Endothelial cell of umbilical vein (primary cell): ENCODE data around the gene ACTN1. TPM values are rescaled to one million over a fixed set of nuclear protein-coding genes. Genes with fewer than 3 reads are reported as not detected.

Experiments used
- BruUV-seq: library from RNA; stranded (reverse); fragments of 400-500 nt; replicated peaks from 2 replicates; lab custom pipeline; 2021; lab: Mats Ljungman, UMichigan
- CTCF ChIA-PET: fragments of 300-600, 350-600 bp; sonication (Branson Sonifier 250); formaldehyde crosslinking; loops from one replicate; lab custom pipeline; 2021; ENCODE audit warnings: antibody characterized with exemption, inconsistent platforms; lab: Charles Lee
- POLR2A ChIA-PET: fragments of 300-600, 350-600 bp; sonication (Branson Sonifier 250); formaldehyde crosslinking; loops from one replicate; lab custom pipeline; 2021; ENCODE audit warnings: antibody characterized with exemption, inconsistent platforms; lab: Charles Lee
- DNase-seq: peaks from one replicate; pipeline ENCODE4 v3.0.0-alpha.2; 2011; ENCODE audit warnings: low read depth, low spot score
- FAIRE-seq: peaks from 2 replicates; lab custom pipeline; 2011; peaks lifted over from hg19 to GRCh38; lab: Jason Lieb, UNC
- H2AFZ ChIP-seq: 2 replicates; pipeline ENCODE4 v1.6.0; 2012; ENCODE audit warnings: low read depth, low read length, control low read depth, inconsistent platforms
- H3K27ac ChIP-seq: 2 replicates; pipeline ENCODE4 v1.5.1; 2011; ENCODE audit warnings: low read depth, mild to moderate bottlenecking, control low read depth, low read length, moderate library complexity; ENCODE audit not compliant: insufficient read depth
- H3K27me3 ChIP-seq, 2 experiments: 2 replicates each; pipeline versions ENCODE4 v1.6.0 to v1.6.1; 2011; ENCODE audit warnings: low read length in 2 of 2, mixed read lengths in 1 of 2; ENCODE audit not compliant: control insufficient read depth in 2 of 2, insufficient read depth in 2 of 2
- H3K36me3 ChIP-seq, 2 experiments: 2 replicates in 1 of 2; 3 replicates in 1 of 2; pipeline ENCODE4 v1.5.1; 2011; ENCODE audit warnings: low read length in 2 of 2, mild to moderate bottlenecking in 1 of 2, moderate library complexity in 1 of 2; ENCODE audit not compliant: control insufficient read depth in 2 of 2, insufficient read depth in 2 of 2; ENCODE audit errors: extremely low read depth in 1 of 2
- H3K4me1 ChIP-seq: 3 replicates; pipeline ENCODE4 v1.5.1; 2011; ENCODE audit warnings: mild to moderate bottlenecking, low read length; ENCODE audit not compliant: control insufficient read depth, insufficient read depth; ENCODE audit errors: extremely low read depth
- H3K4me2 ChIP-seq: 2 replicates; pipeline ENCODE4 v1.6.1; 2011; ENCODE audit warnings: low read length, control low read depth, mixed read lengths; ENCODE audit not compliant: insufficient read depth
- H3K4me3 ChIP-seq, 3 experiments: fragments of 200-600 bp in 1 of 3; sonication (generic), shearing (Covaris generic) in 1 of 3; replicated peaks in 1 of 3; 2 replicates each; pipeline ENCODE4 v1.5.1; 2011 to 2016; ENCODE audit warnings: control low read depth in 3 of 3, low read length in 3 of 3, mild to moderate bottlenecking in 2 of 3, inconsistent platforms in 1 of 3, low read depth in 1 of 3, moderate library complexity in 1 of 3; ENCODE audit not compliant: insufficient read depth in 1 of 3
- H3K79me2 ChIP-seq: 2 replicates; pipeline ENCODE4 v1.6.0; 2012; ENCODE audit warnings: low read length, inconsistent platforms; ENCODE audit not compliant: control insufficient read depth, insufficient read depth
- H3K9ac ChIP-seq: replicated peaks from 2 replicates; pipeline ENCODE3; 2011; ENCODE audit warnings: low read length, control low read depth; ENCODE audit not compliant: insufficient read depth; ENCODE audit errors: extremely low read depth
- H3K9me1 ChIP-seq: replicated peaks from 3 replicates; pipeline ENCODE4 v1.6.0; 2011; ENCODE audit warnings: mild to moderate bottlenecking, low read length; ENCODE audit not compliant: control insufficient read depth, insufficient read depth; ENCODE audit errors: extremely low read depth
- H3K9me3 ChIP-seq: replicated peaks from 2 replicates; pipeline ENCODE4 v1.5.1; 2012; ENCODE audit warnings: low read length, inconsistent platforms; ENCODE audit not compliant: control insufficient read depth, insufficient read depth
- H4K20me1 ChIP-seq: replicated peaks from 2 replicates; pipeline ENCODE3; 2011; ENCODE audit warnings: mild to moderate bottlenecking, low read length; ENCODE audit not compliant: control insufficient read depth, insufficient read depth; ENCODE audit errors: extremely low read depth
- CTCF ChIP-seq, 2 donors: IDR thresholded peaks; 1 replicate in 1 of 2; 2 replicates in 1 of 2; pipeline ENCODE4 v1.5.1; 2011; ENCODE audit warnings: low read length in 2 of 2, mild to moderate bottlenecking in 2 of 2, moderate library complexity in 2 of 2, control low read depth in 1 of 2, inconsistent platforms in 1 of 2, low read depth in 1 of 2; ENCODE audit not compliant: insufficient read depth in 1 of 2; ENCODE audit errors: extremely low read depth in 1 of 2
- EZH2 ChIP-seq: IDR thresholded peaks from 2 replicates; pipeline ENCODE4 v1.6.1; 2012; ENCODE audit warnings: borderline replicate concordance, low read depth, mild to moderate bottlenecking, moderate library complexity, low read length, inconsistent platforms; ENCODE audit not compliant: severe bottlenecking
- FOS ChIP-seq: IDR thresholded peaks from 2 replicates; pipeline ENCODE4 v1.6.1; 2011; ENCODE audit warnings: mild to moderate bottlenecking, low read length, moderate library complexity, borderline replicate concordance; ENCODE audit not compliant: insufficient read depth
- GATA2 ChIP-seq: IDR thresholded peaks from 2 replicates; pipeline ENCODE4 v1.7.0; 2011; ENCODE audit warnings: low read depth, mild to moderate bottlenecking, moderate library complexity, mixed read lengths, low read length; ENCODE audit not compliant: insufficient read length, insufficient read depth
- JUN ChIP-seq: IDR thresholded peaks from 2 replicates; pipeline ENCODE4 v1.6.1; 2011; ENCODE audit warnings: borderline replicate concordance, low read depth; ENCODE audit not compliant: insufficient read length, insufficient read depth
- MAX ChIP-seq: IDR thresholded peaks from 2 replicates; pipeline ENCODE4 v1.6.1; 2011; ENCODE audit not compliant: insufficient read depth, insufficient read length
- MYC ChIP-seq: IDR thresholded peaks from one replicate; pipeline ENCODE4 v1.6.1; 2011; ENCODE audit warnings: mild to moderate bottlenecking, low read depth, low read length
- POLR2A ChIP-seq: IDR thresholded peaks from 2 replicates; pipeline ENCODE4 v1.6.1; 2012; ENCODE audit warnings: low read depth, mild to moderate bottlenecking, control low read depth, low read length
- POLR2AphosphoS5 ChIP-seq: IDR thresholded peaks from 2 replicates; pipeline ENCODE4 v1.6.1; 2012; ENCODE audit warnings: low read depth, mild to moderate bottlenecking, control low read depth, low read length, moderate library complexity; ENCODE audit not compliant: insufficient read depth
- dilution Hi-C: fragments of 300-500 bp; cut with MboI; formaldehyde crosslinking; loops from one replicate; pipeline ENCODE4 v1.15.0; 2019; ENCODE audit warnings: low sequenced_read_pairs; ENCODE audit not compliant: extremely low pct_ligation_motif_present
- intact Hi-C: fragments of 100-400 bp; cut with micrococcal nuclease; formaldehyde crosslinking; loops from one replicate; pipeline ENCODE4 v1.10.0; 2022
- polyA plus RNA-seq, 4 experiments: library from polyadenylated mRNA; depleted of rRNA in 3 of 4; stranded (reverse) in 3 of 4; unstranded in 1 of 4; fragments of >200 nt; gene quantifications; 2 replicates each; pipeline versions ENCODE4 v1.2.1 to v1.2.3, GENCODE V29; 2011 to 2012; ENCODE audit warnings: missing spikeins in 1 of 4
- total RNA-seq: library from RNA; stranded (reverse); gene quantifications from 2 replicates; pipeline ENCODE4 v1.2.3, GENCODE V29; 2021

Gene ACTN1
- total and polyA plus RNA-seq, 2 donors (not counting 3 experiments of a cell fraction or from before 2014, with no cell fraction given), result 442 to 463 TPM

- H3K36me3 ChIP-seq, result peaks cover 0 to 5% of the 10 kb centered on the region in 2 experiments
- peaks cover 2% of the 10 kb centered on the region for H4K20me1 ChIP-seq
- H3K9me3 ChIP-seq, result no peaks in the 10 kb centered on the region
- no peaks in the 10 kb centered on the region for H3K9me1 ChIP-seq
- ChIA-PET POLR2A (interaction anchor here (0.6 to 1.5 kb wide), 3 partner anchors 11 to 13 kb away, joined by 3 to 4 read pairs (median 4); no protein-coding TSS in a partner anchor), CTCF (interaction anchor here (0.9 to 1.7 kb wide), 7 partner anchors 9 to 156 kb away, joined by 3 to 6 read pairs (median 4); no protein-coding TSS in a partner anchor)
- H3K4me3 ChIP-seq, result no peak overlapping the region
- H3K79me2 ChIP-seq, result peaks cover 99% of the 10 kb centered on the region
- dilution Hi-C loops (no loop called here), intact Hi-C loops (loop anchor here (2.0 kb wide), 1 partner anchor 28 kb away; the partner anchor contains the start of gene ACTN1)
- H3K27me3 ChIP-seq, result no peaks in the 10 kb centered on the region
- peak overlapping the region; percentile 32 for H3K4me2 ChIP-seq
- no peak for TF ChIP-seq GATA2
- no peak for TF ChIP-seq CTCF (IDR thresholded peaks at IDR 0.05; ENCODE audit: extremely low read depth in 1 of 2, insufficient read depth in 1 of 2, low read depth in 1 of 2, low read length in 2 of 2)
- TF ChIP-seq EZH2, result no peak
- peak; percentile 46 for TF ChIP-seq JUN
- no peak for TF ChIP-seq POLR2A
- TF ChIP-seq POLR2AphosphoS5, result peak; percentile 8
- TF ChIP-seq MAX, result no peak
- no peak for TF ChIP-seq MYC
- TF ChIP-seq FOS, result peak; percentile 80
- DNase-seq (peak; percentile 74), FAIRE-seq (peak; percentile 79)
- peak overlapping the region; percentile 77 for H3K27ac ChIP-seq
- H3K9ac ChIP-seq, result peak overlapping the region; percentile 17
- TSS peak; percentile 92 for BruUV-seq
- H3K4me1 ChIP-seq, result peaks cover 77% of the 10 kb centered on the region
- H2AFZ ChIP-seq, result no peak overlapping the region
Observed at GRCh38 chr14:68951035-68951797, 27.9 kb downstream of the ACTN1 start.
